Measurements from ENCODE around the gene DAB2. TPM values are rescaled to one million over a fixed set of nuclear protein-coding genes. Genes with fewer than 3 reads are reported as not detected.

The DAB2 gene
- total and polyA plus RNA-seq, 2 of the 8 experiments (the other 6 are each of a cell fraction or from before 2014, with no cell fraction given) = 2.6 to 4.9 TPM

DNA sequence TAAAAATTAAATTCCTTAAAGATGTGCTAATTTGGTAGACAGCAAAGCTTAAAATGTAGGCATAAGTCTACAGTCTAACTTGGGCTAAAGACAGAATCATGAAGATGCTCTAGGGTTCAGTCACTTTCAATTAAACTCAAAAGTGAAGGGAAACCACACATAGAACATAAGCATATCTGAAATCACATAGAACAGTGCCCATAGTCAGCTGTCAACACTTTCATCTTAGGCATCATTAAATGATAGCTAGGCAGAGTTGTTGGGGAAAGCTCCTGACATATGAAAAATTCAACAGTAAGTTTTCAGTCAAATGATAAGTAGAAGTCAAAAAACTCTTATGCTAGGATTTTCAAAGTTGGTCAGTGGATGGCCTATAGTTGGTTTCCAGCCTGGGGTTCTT lies 11.0 kb downstream of the DAB2 start (continued):
- TF ChIP-seq, protein P1, sequence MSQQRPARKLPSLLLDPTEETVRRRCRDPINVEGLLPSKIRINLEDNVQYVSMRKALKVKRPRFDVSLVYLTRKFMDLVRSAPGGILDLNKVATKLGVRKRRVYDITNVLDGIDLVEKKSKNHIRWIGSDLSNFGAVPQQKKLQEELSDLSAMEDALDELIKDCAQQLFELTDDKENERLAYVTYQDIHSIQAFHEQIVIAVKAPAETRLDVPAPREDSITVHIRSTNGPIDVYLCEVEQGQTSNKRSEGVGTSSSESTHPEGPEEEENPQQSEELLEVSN (IDR thresholded peaks at IDR 0.05) = no peak
- TF ChIP-seq, protein P2, sequence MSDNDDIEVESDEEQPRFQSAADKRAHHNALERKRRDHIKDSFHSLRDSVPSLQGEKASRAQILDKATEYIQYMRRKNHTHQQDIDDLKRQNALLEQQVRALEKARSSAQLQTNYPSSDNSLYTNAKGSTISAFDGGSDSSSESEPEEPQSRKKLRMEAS (IDR thresholded peaks at IDR 0.05) = no peak
- TF ChIP-seq EZH2 (IDR thresholded peaks at IDR 0.05; ENCODE audit: low read depth, low read length, severe bottlenecking) = no peak
- no peak for TF ChIP-seq SRF (IDR thresholded peaks at IDR 0.05; ENCODE audit: low read depth, low read length)
- no peak for TF ChIP-seq SP1 (IDR thresholded peaks at IDR 0.05; ENCODE audit: low read depth, low read length)
